HG02885 (cell line): Measurements from ENCODE around the gene KDM4B.
"Not testable (repeated sequence)": the region's sequence is repeated elsewhere in the genome, so short reads cannot be mapped to it uniquely, and the experiment has no call there.

Experiments
- ATAC-seq: cut with Tn5 transposase; IDR thresholded peaks from one replicate; pipeline ENCODE4 v1.9.1; 2021; ENCODE audit warnings: mild to moderate bottlenecking; ENCODE audit not compliant: unreplicated experiment, poor library complexity

KDM4B gene

GRCh38 chr19:5006821-5007220, 37.9 kb downstream of the KDM4B start:
- no peak for ATAC-seq

GRCh38 chr19:5011476-5012238, 42.7 kb downstream of the KDM4B start:
- ATAC-seq = no peak

- no peak for ATAC-seq
Measured at GRCh38 chr19:5012688-5013457, 44.0 kb downstream of the KDM4B start.

- no peak for ATAC-seq
Measured at GRCh38 chr19:5013761-5014160, 44.8 kb downstream of the KDM4B start.

- no peak for ATAC-seq
Measured at GRCh38 chr19:5014941-5015340, 46.0 kb downstream of the KDM4B start.

GRCh38 chr19:5016268-5016667, 47.4 kb downstream of the KDM4B start:
- ATAC-seq = no peak

- ATAC-seq = no peak
Measured at GRCh38 chr19:5016781-5017180, 47.9 kb downstream of the KDM4B start.

- no peak for ATAC-seq
Measured at GRCh38 chr19:5017235-5017634, 48.3 kb downstream of the KDM4B start.

- no peak for ATAC-seq
Measured at GRCh38 chr19:5018224-5019015, 49.5 kb downstream of the KDM4B start.

GRCh38 chr19:5020368-5020767, 51.5 kb downstream of the KDM4B start:
- no peak for ATAC-seq

GRCh38 chr19:5021046-5021445, 52.1 kb downstream of the KDM4B start:
- no peak for ATAC-seq

- ATAC-seq = no peak
Measured at GRCh38 chr19:5022066-5022860, 53.4 kb downstream of the KDM4B start.

- no peak for ATAC-seq
Measured at GRCh38 chr19:5023128-5023571, 54.2 kb downstream of the KDM4B start.

GRCh38 chr19:5024282-5024681, 55.4 kb downstream of the KDM4B start:
- ATAC-seq = no peak

- no peak for ATAC-seq
Measured at GRCh38 chr19:5025027-5025426, 56.1 kb downstream of the KDM4B start.

GRCh38 chr19:5026706-5027273, 57.9 kb downstream of the KDM4B start:
- no peak for ATAC-seq

GRCh38 chr19:5028229-5028886, 59.4 kb downstream of the KDM4B start:
- no peak for ATAC-seq

- ATAC-seq = not testable (repeated sequence)
Measured at GRCh38 chr19:5029596-5029995, 60.7 kb downstream of the KDM4B start.

GRCh38 chr19:5030136-5030820, 61.4 kb downstream of the KDM4B start:
- ATAC-seq = no peak
